ENCODE data around the gene DMRTC2. TPM values are rescaled to one million over a fixed set of nuclear protein-coding genes. Genes with fewer than 3 reads are reported as not detected.
A peak's percentile ranks its signal among the peaks of the same experiment; 100 is the strongest.

DMRTC2 gene
- polyA plus RNA-seq, 1 donor: not detected

DNA sequence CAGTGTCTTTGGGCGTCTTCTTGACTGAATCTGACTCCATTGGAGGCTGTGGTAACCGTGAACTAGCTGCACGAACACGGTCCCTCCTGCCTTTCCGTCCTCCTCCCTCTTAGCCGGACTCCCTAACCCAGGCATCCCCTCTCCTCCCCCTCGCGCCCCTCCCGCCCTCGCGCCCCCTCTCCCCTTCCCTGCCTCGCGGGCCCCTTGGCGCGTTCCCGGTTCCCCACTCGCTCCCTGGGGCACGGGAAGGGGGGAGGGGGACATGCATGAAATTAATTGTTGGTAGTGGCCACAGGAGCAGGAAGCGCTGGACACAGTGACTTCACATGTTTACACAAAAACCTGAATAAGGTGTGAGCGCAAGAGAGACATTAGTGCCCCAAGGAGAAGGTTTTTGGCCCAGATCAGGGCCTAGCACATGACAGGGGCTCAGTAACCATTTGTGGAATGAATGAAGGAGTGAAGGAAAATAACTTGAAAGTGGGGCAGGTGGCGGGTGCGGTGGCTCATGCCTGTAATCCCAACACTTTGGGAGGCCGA, 279 bp downstream of the DMRTC2 start:
- 80% methylated on average over 1 of the region's 23 CpGs for WGBS (ENCODE audit: insufficient coverage, low lambda C conversion rate)
- H3K4me3 ChIP-seq (ENCODE audit: low read length): no peak overlapping the region
- no peaks in the 10 kb centered on the region for H3K4me1 ChIP-seq (ENCODE audit: control insufficient read depth, insufficient read depth, low read length)
- H3K9me3 ChIP-seq (ENCODE audit: control insufficient read depth, low read depth, low read length): peaks cover 3% of the 10 kb centered on the region
- H3K27ac ChIP-seq (ENCODE audit: low read length): no peak overlapping the region
- peaks cover 4% of the 10 kb centered on the region for H3K27me3 ChIP-seq (ENCODE audit: control insufficient read depth, insufficient read depth, low read length)
- H3K36me3 ChIP-seq (ENCODE audit: control insufficient read depth, insufficient read depth, low read length): no peaks in the 10 kb centered on the region
- DNase-seq: no peak

DNA sequence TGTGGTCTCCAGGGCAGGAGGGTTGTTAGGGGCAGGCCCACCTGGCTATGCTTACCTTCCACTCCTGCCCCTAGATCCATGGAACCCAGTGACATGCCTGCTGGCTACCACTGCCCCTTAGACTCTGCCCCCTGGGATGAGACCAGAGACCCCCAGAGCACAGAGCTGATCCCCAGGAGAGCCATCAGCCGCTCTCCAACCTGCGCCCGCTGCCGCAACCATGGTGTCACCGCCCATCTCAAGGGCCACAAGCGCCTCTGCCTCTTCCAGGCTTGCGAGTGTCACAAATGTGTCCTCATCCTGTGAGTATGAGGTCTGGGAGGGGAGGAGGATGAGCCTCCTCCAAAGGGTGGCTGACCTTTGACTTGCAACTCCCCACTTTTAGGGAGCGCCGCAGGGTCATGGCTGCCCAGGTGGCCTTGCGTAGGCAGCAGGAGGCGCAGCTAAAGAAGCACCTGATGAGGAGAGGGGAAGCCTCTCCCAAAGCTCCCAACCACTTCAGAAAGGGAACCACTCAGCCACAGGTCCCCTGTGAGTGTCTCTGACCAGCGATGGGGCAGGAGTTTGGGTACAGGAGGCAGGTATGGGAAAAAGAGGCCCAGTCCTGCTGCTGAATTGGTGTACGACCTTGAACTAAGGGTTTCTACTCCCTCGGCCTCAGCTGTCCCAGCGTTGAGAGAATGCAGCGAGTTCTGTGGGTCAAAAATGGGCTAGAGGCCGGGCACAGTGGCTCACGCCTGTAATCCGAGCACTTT, 2.7 kb downstream of the DMRTC2 start:
- DNase-seq: no peak
- H3K27ac ChIP-seq (ENCODE audit: low read length): no peak overlapping the region
- H3K36me3 ChIP-seq (ENCODE audit: control insufficient read depth, insufficient read depth, low read length): no peaks in the 10 kb centered on the region
- H3K4me3 ChIP-seq (ENCODE audit: low read length): no peak overlapping the region
- peaks cover 3% of the 10 kb centered on the region for H3K9me3 ChIP-seq (ENCODE audit: control insufficient read depth, low read depth, low read length)
- H3K4me1 ChIP-seq (ENCODE audit: control insufficient read depth, insufficient read depth, low read length): no peaks in the 10 kb centered on the region
- no CpG with 5 or more reads among the region's 19 CpGs for WGBS (ENCODE audit: insufficient coverage, low lambda C conversion rate)
- H3K27me3 ChIP-seq (ENCODE audit: control insufficient read depth, insufficient read depth, low read length): peaks cover 26% of the 10 kb centered on the region

DNA sequence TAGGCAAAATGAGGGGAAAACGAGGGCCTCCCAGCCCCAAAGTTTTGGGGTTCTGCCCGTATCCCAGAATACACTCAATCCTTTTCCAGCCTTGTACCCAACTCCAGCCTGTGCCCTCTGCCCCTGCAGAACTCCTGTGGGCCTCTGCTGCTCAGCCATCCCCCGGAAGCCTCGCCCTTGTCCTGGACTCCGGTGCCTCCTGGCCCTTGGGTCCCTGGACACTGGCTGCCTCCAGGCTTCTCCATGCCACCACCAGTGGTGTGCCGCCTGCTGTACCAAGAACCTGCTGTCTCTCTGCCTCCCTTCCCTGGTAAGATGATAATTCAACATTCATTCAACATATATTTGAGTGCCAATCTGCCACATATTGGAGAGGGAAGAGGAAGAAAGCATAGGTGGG, 3.8 kb downstream of the DMRTC2 start:
- no peak for DNase-seq
- WGBS (ENCODE audit: insufficient coverage, low lambda C conversion rate): no CpG with 5 or more reads among the region's 6 CpGs

DNA sequence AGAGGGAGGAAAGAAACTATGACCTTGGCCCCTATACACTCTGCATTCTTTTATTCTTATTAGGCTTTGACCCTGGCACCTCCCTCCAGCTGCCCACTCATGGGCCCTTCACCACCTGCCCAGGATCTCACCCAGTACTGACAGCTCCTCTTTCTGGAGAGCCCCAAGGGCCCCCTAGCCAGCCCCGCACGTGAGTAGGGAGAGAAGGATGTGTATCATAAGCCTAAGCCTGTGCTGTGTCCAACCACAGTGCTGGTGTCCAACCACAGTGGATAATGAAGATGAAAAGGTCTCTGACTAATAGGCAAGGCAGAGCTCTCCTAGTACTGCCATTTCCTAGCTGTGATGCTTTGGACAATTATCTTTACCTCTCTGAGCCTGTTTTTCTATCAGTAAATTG, 4.2 kb downstream of the DMRTC2 start:
- H3K27me3 ChIP-seq (ENCODE audit: control insufficient read depth, insufficient read depth, low read length): peaks cover 34% of the 10 kb centered on the region
- no CpG with 5 or more reads among the region's 2 CpGs for WGBS (ENCODE audit: insufficient coverage, low lambda C conversion rate)
- H3K36me3 ChIP-seq (ENCODE audit: control insufficient read depth, insufficient read depth, low read length): no peaks in the 10 kb centered on the region
- no peaks in the 10 kb centered on the region for H3K4me1 ChIP-seq (ENCODE audit: control insufficient read depth, insufficient read depth, low read length)
- H3K4me3 ChIP-seq (ENCODE audit: low read length): no peak overlapping the region
- H3K9me3 ChIP-seq (ENCODE audit: control insufficient read depth, low read depth, low read length): peaks cover 3% of the 10 kb centered on the region
- no peak overlapping the region for H3K27ac ChIP-seq (ENCODE audit: low read length)
- no peak for DNase-seq

More for the DNA sequence above, 3.8 kb downstream of the DMRTC2 start:
- Histone ChIP-seq H3K27ac (ENCODE audit: low read length) (no peak overlapping the region), H3K36me3 (ENCODE audit: control insufficient read depth, insufficient read depth, low read length) (no peaks in the 10 kb centered on the region), H3K9me3 (ENCODE audit: control insufficient read depth, low read depth, low read length) (peaks cover 3% of the 10 kb centered on the region), H3K4me3 (ENCODE audit: low read length) (no peak overlapping the region), H3K4me1 (ENCODE audit: control insufficient read depth, insufficient read depth, low read length) (no peaks in the 10 kb centered on the region), H3K27me3 (ENCODE audit: control insufficient read depth, insufficient read depth, low read length) (peaks cover 31% of the 10 kb centered on the region)

DNA sequence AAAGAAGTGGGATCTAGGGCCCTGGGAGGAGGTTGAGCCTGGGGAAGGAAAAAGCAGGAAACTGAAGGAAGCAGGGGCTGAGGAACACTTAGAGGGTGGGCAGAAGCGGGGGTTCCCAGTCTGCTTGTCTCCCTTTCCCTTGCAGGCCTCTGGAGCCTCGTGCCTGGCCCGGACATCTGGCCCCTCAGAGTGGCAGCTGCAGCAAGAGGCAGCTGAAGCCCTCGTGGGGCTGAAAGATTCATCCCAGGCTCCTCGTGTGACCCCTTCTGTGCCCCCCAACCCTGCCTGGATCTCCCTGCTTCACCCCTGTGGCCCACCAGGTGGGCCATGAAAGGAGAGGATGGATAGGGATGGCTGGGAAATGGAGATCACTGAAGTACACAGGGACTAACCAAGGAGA, 5.5 kb downstream of the DMRTC2 start:
- H3K27ac ChIP-seq (ENCODE audit: low read length): no peak overlapping the region
- H3K4me3 ChIP-seq (ENCODE audit: low read length): no peak overlapping the region
- H3K36me3 ChIP-seq (ENCODE audit: control insufficient read depth, insufficient read depth, low read length): no peaks in the 10 kb centered on the region
- H3K4me1 ChIP-seq (ENCODE audit: control insufficient read depth, insufficient read depth, low read length): no peaks in the 10 kb centered on the region
- H3K27me3 ChIP-seq (ENCODE audit: control insufficient read depth, insufficient read depth, low read length): peaks cover 43% of the 10 kb centered on the region
- no peak for DNase-seq
- WGBS (ENCODE audit: insufficient coverage, low lambda C conversion rate): no CpG with 5 or more reads among the region's 5 CpGs
- H3K9me3 ChIP-seq (ENCODE audit: control insufficient read depth, low read depth, low read length): no peaks in the 10 kb centered on the region

DNA sequence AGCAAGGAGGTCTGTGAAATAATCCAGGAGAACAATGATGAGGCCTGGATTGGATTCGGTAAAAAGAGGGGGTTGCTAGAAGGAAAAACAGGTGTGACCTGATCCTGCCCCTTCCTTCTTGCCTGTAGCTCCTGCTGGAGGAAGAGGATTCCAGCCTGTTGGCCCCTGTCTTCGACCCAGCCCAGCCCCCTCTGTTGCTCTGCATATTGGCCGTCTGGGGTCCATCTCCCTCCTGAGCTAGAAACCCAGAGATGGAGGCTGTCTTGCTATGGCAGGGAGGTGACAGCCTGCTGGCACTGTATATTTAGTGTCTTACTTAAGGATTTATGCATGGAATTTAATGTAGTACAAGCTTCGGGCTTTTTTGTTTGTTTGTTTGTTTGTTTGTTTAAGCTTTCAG, 6.6 kb downstream of the DMRTC2 start:
- Histone ChIP-seq H3K9me3 (ENCODE audit: control insufficient read depth, low read depth, low read length) (no peaks in the 10 kb centered on the region), H3K27ac (ENCODE audit: low read length) (no peak overlapping the region), H3K36me3 (ENCODE audit: control insufficient read depth, insufficient read depth, low read length) (no peaks in the 10 kb centered on the region), H3K27me3 (ENCODE audit: control insufficient read depth, insufficient read depth, low read length) (peaks cover 44% of the 10 kb centered on the region), H3K4me1 (ENCODE audit: control insufficient read depth, insufficient read depth, low read length) (no peaks in the 10 kb centered on the region), H3K4me3 (ENCODE audit: low read length) (no peak overlapping the region)
- DNase-seq: no peak
- WGBS (ENCODE audit: insufficient coverage, low lambda C conversion rate): no CpG with 5 or more reads among the region's 4 CpGs

DNA sequence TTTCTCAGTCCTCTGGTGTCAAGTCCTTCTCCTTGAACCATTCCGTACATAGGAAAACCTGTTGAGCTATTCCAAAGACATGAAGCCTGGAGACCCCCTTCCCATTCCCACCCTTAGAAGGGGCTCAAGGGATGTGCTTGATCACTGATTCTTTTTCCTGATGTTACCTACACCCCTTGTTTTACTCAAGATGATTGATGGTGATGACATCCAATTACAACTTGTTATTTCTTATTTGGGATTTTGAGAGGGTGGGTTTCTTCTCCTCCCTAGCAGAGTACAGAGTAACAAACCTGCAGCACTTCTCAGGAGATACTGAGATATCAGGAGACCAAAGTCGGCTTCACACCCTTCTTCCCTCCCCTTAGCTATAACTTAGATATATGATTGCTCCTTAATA, 8.5 kb downstream of the DMRTC2 start:
- Histone ChIP-seq H3K4me1 (ENCODE audit: control insufficient read depth, insufficient read depth, low read length) (no peaks in the 10 kb centered on the region), H3K9me3 (ENCODE audit: control insufficient read depth, low read depth, low read length) (no peaks in the 10 kb centered on the region), H3K4me3 (ENCODE audit: low read length) (no peak overlapping the region), H3K27me3 (ENCODE audit: control insufficient read depth, insufficient read depth, low read length) (peaks cover 44% of the 10 kb centered on the region), H3K36me3 (ENCODE audit: control insufficient read depth, insufficient read depth, low read length) (no peaks in the 10 kb centered on the region), H3K27ac (ENCODE audit: low read length) (no peak overlapping the region)
- DNase-seq: no peak
- no CpG with 5 or more reads among the region's 2 CpGs for WGBS (ENCODE audit: insufficient coverage, low lambda C conversion rate)

- Histone ChIP-seq H3K4me3 (ENCODE audit: low read length) (no peak overlapping the region), H3K27me3 (ENCODE audit: control insufficient read depth, insufficient read depth, low read length) (peaks cover 42% of the 10 kb centered on the region), H3K27ac (ENCODE audit: low read length) (no peak overlapping the region), H3K36me3 (ENCODE audit: control insufficient read depth, insufficient read depth, low read length) (no peaks in the 10 kb centered on the region), H3K4me1 (ENCODE audit: control insufficient read depth, insufficient read depth, low read length) (no peaks in the 10 kb centered on the region), H3K9me3 (ENCODE audit: control insufficient read depth, low read depth, low read length) (no peaks in the 10 kb centered on the region)
- WGBS (ENCODE audit: insufficient coverage, low lambda C conversion rate): no CpG with 5 or more reads among the region's 2 CpGs
- DNase-seq: no peak
These were observed 8.9 kb downstream of the DMRTC2 start for GRCh38 chr19:41853768-41854167.

DNA sequence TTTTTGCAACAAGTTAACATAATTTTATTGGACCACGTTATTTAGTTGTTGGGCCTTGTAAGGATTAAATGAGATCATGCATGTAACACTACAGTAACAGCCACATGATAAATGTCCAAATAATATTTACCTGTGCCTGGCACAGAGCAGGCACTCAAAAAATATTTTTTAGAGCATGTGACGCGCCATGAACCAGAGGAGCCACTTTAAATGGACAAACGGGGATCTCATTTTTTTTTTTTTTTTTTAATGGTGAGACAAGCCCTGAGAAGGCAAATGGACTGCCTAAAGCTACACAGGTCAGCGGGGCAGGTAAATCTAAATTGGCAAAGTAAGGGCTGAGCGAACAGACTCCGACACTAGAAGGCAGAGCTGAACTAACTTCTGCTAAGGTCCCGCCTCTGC, 14.4 kb downstream of the DMRTC2 start:
- Histone ChIP-seq H3K9me3 (ENCODE audit: control insufficient read depth, low read depth, low read length) (no peaks in the 10 kb centered on the region), H3K27ac (ENCODE audit: low read length) (peak overlapping the region; percentile 94), H3K4me1 (ENCODE audit: control insufficient read depth, insufficient read depth, low read length) (peaks cover 17% of the 10 kb centered on the region), H3K27me3 (ENCODE audit: control insufficient read depth, insufficient read depth, low read length) (peaks cover 8% of the 10 kb centered on the region), H3K4me3 (ENCODE audit: low read length) (peak overlapping the region; percentile 36), H3K36me3 (ENCODE audit: control insufficient read depth, insufficient read depth, low read length) (peaks cover 32% of the 10 kb centered on the region)
- no peak for DNase-seq
- 6% methylated on average over 2 of the region's 8 CpGs for WGBS (ENCODE audit: insufficient coverage, low lambda C conversion rate)

DNA sequence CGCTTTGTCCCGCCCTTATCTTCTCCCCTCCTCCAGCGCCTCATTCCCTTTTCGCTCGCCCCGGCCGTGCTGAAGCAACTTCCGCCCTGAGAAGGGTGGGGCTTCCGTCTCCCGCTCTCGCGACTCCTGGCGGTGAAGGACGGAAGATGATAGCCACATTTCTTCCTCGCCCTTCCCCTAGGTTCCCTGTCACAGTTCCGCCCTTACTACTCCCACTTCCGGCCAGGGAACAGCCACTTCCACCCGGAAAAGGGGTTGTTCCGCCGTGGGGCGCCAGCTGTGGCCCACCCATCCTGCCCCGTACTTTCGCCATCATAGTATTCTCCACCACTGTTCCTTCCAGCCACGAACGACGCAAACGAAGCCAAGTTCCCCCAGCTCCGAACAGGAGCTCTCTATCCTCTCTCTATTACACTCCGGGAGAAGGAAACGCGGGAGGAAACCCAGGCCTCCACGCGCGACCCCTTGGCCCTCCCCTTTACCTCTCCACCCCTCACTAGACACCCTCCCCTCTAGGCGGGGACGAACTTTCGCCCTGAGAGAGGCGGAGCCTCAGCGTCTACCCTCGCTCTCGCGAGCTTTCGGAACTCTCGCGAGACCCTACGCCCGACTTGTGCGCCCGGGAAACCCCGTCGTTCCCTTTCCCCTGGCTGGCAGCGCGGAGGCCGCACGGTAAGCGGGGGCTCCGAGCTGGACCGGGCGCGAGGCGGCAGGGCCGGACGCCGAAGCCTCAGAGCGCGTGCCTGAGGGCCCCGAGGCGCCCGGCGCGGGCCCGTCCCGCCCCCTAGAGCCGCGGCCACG, 15.0 kb downstream of the DMRTC2 start, which contains the start of gene RPS19:
Gene RPS19 (plus strand): TSS at position 638 of the 801 bp plus-strand sequence. CDS start 520 bp downstream, outside the sequence.
- peaks cover 5% of the 10 kb centered on the region for H3K27me3 ChIP-seq (ENCODE audit: control insufficient read depth, insufficient read depth, low read length)
- peak; percentile 99 to 100 for DNase-seq
- no CpG with 5 or more reads among the region's 76 CpGs for WGBS (ENCODE audit: insufficient coverage, low lambda C conversion rate)
- no peaks in the 10 kb centered on the region for H3K9me3 ChIP-seq (ENCODE audit: control insufficient read depth, low read depth, low read length)
- peak within 1 kb of the TSS; percentile 94 for H3K4me3 ChIP-seq (ENCODE audit: low read length)
- peaks cover 38% of the 10 kb centered on the region for H3K36me3 ChIP-seq (ENCODE audit: control insufficient read depth, insufficient read depth, low read length)
- peak within 1 kb of the TSS; percentile 94 for H3K27ac ChIP-seq (ENCODE audit: low read length)
- peaks cover 17% of the 10 kb centered on the region for H3K4me1 ChIP-seq (ENCODE audit: control insufficient read depth, insufficient read depth, low read length)
